Bronchial epithelial cell (primary cell): ENCODE data around the gene KSR1. TPM values are rescaled to one million over a fixed set of nuclear protein-coding genes. Genes with fewer than 3 reads are reported as not detected.

ENCODE experiments used
- DNase-seq: peaks from one replicate; pipeline ENCODE4 v3.0.0-alpha.2; 2010; ENCODE audit warnings: low read depth
- FAIRE-seq: peaks from 2 replicates; lab custom pipeline; 2011; peaks lifted over from hg19 to GRCh38; lab: Jason Lieb, UNC
- H3K27me3 ChIP-seq: 2 replicates; pipeline ENCODE4 v1.5.1; 2011; ENCODE audit warnings: low read length; ENCODE audit not compliant: control insufficient read depth, insufficient read depth
- H3K36me3 ChIP-seq: 2 replicates; pipeline ENCODE4 v1.5.1; 2011; ENCODE audit warnings: low read length; ENCODE audit not compliant: control insufficient read depth, insufficient read depth
- H3K4me3 ChIP-seq: 2 replicates; pipeline ENCODE4 v1.5.1; 2011; ENCODE audit warnings: mild to moderate bottlenecking, low read depth, low read length, control low read depth
- CTCF ChIP-seq: IDR thresholded peaks from 2 replicates; pipeline ENCODE4 v1.5.1; 2011; ENCODE audit warnings: mild to moderate bottlenecking, moderate library complexity, low read length, control low read depth, inconsistent platforms; ENCODE audit not compliant: insufficient read depth, severe bottlenecking
- total RNA-seq: library from RNA; depleted of rRNA; stranded (reverse); fragments of >200 nt; gene quantifications from 2 replicates; pipeline ENCODE4 v1.2.1, GENCODE V29; 2014

KSR1 gene
- total RNA-seq, 1 donor from 2014 or later: 0.53 TPM

- H3K27me3 ChIP-seq: no peaks in the 10 kb centered on the region
- H3K4me3 ChIP-seq: peak overlapping the region; percentile 32
- DNase-seq: peak; percentile 72
- TF ChIP-seq CTCF: peak; percentile 61
- no peaks in the 10 kb centered on the region for H3K36me3 ChIP-seq
- FAIRE-seq: no peak
These were observed 38.2 kb downstream of the KSR1 start for GRCh38 chr17:27494192-27495091.

GRCh38 chr17:27495460-27495859, 39.2 kb downstream of the KSR1 start:
- no peak for DNase-seq
- H3K4me3 ChIP-seq: peak overlapping the region; percentile 32
- no peaks in the 10 kb centered on the region for H3K36me3 ChIP-seq
- no peak for TF ChIP-seq CTCF
- no peaks in the 10 kb centered on the region for H3K27me3 ChIP-seq
- no peak for FAIRE-seq

GRCh38 chr17:27496005-27496404, 39.8 kb downstream of the KSR1 start:
- no peaks in the 10 kb centered on the region for H3K27me3 ChIP-seq
- FAIRE-seq: no peak
- no peak for TF ChIP-seq CTCF
- DNase-seq: no peak
- H3K4me3 ChIP-seq: no peak overlapping the region
- H3K36me3 ChIP-seq: no peaks in the 10 kb centered on the region

GRCh38 chr17:27496437-27496943, 40.2 kb downstream of the KSR1 start:
- DNase-seq (no peak), FAIRE-seq (no peak)
- TF ChIP-seq CTCF: no peak
- Histone ChIP-seq H3K36me3 (no peaks in the 10 kb centered on the region), H3K4me3 (no peak overlapping the region), H3K27me3 (no peaks in the 10 kb centered on the region)

GRCh38 chr17:27496971-27497370, 40.7 kb downstream of the KSR1 start:
- no peaks in the 10 kb centered on the region for H3K36me3 ChIP-seq
- FAIRE-seq (no peak), DNase-seq (no peak)
- H3K4me3 ChIP-seq: no peak overlapping the region
- no peaks in the 10 kb centered on the region for H3K27me3 ChIP-seq
- no peak for TF ChIP-seq CTCF
